K562 (cell line): ENCODE data around the gene RIPPLY3. TPM values are rescaled to one million over a fixed set of nuclear protein-coding genes. Genes with fewer than 3 reads are reported as not detected.

Experiments used
- ATF1 ChIP-seq, 2 experiments: fragments of 450-650 bp in 1 of 2; IDR thresholded peaks; 2 replicates each; pipeline ENCODE4 v1.6.1; 2016; ENCODE audit warnings: missing compliant biosample characterization in 1 of 2, missing genetic modification characterization in 1 of 2
- GTF2E2 ChIP-seq: fragments of 200-800 bp; sonication (Bioruptor generic); IDR thresholded peaks from 2 replicates; pipeline ENCODE4 v1.6.1; 2016; ENCODE audit warnings: missing genetic modification characterization, missing compliant biosample characterization
- HDAC3 ChIP-seq: fragments of 450-650 bp; IDR thresholded peaks from 2 replicates; pipeline ENCODE4 v1.6.1; 2018; ENCODE audit warnings: borderline replicate concordance, mild to moderate bottlenecking, moderate library complexity; ENCODE audit not compliant: partially characterized antibody
- JUND ChIP-seq, 2 experiments: IDR thresholded peaks; 2 replicates in 1 of 2; 3 replicates in 1 of 2; pipeline ENCODE4 v1.6.1; 2011; ENCODE audit warnings: borderline replicate concordance in 2 of 2, low read depth in 2 of 2, low read length in 2 of 2, improper control_type of control experiment in 1 of 2, missing biosample characterization in 1 of 2, missing genetic modification characterization in 1 of 2, missing genetic modification reagents in 1 of 2
- KDM1A ChIP-seq, 2 experiments: fragments of 450-650 bp; IDR thresholded peaks; 2 replicates each; pipeline ENCODE4 v1.6.1; 2016; ENCODE audit warnings: mild to moderate bottlenecking in 2 of 2
- KLF6 ChIP-seq: fragments of 250-450 bp; sonication (Bioruptor Pico); IDR thresholded peaks from 2 replicates; pipeline ENCODE4 v1.4.0; 2020; ENCODE audit warnings: mild to moderate bottlenecking, moderate library complexity, borderline replicate concordance
- MIER1 ChIP-seq: fragments of 450-650 bp; IDR thresholded peaks from 2 replicates; pipeline ENCODE4 v1.6.1; 2016; ENCODE audit warnings: antibody characterized with exemption, mild to moderate bottlenecking, low read depth
- NFXL1 ChIP-seq: fragments of 450-650 bp; formaldehyde crosslinking; IDR thresholded peaks from 2 replicates; pipeline ENCODE4 v1.4.0; 2021; ENCODE audit warnings: mild to moderate bottlenecking
- NR3C1 ChIP-seq: sonication (generic); formaldehyde crosslinking; IDR thresholded peaks from 2 replicates; pipeline ENCODE4 v1.8.1; 2022; ENCODE audit warnings: missing genetic modification reagents
- RUNX1 ChIP-seq: sonication (generic); IDR thresholded peaks from 2 replicates; pipeline ENCODE4 v1.6.1; 2016; ENCODE audit warnings: antibody characterized with exemption, low read depth
- SIRT6 ChIP-seq: IDR thresholded peaks from one replicate; pipeline ENCODE4 v1.6.1; 2012; ENCODE audit warnings: low read depth, mild to moderate bottlenecking, control low read depth, inconsistent platforms, low read length, moderate library complexity
- ZC3H8 ChIP-seq: fragments of 450-650 bp; IDR thresholded peaks from 2 replicates; pipeline ENCODE4 v1.6.1; 2017
- ZNF253 ChIP-seq: fragments of 250-450 bp; sonication (Bioruptor Pico); conservative IDR thresholded peaks from 2 replicates; pipeline ENCODE4 v1.6.1; 2021; ENCODE audit warnings: mild to moderate bottlenecking
- polyA plus RNA-seq, 8 experiments: library from polyadenylated mRNA; depleted of rRNA in 4 of 8; stranded (reverse) in 5 of 8; unstranded in 3 of 8; fragments of >200 nt; fragmentation: Nextera tagmentation in 2 of 8; fragmentation: Illumina TruSeq in 1 of 8; extraction: Ambion mirVana in 2 of 8; extraction: Trizol in 1 of 8; gene quantifications; 2 replicates each; pipeline versions ENCODE4 v1.2.1 to v1.2.3, GENCODE V29; 2011 to 2014; ENCODE audit warnings: inconsistent platforms in 1 of 8, missing spikeins in 1 of 8
- total RNA-seq, 7 experiments: library from RNA; depleted of rRNA in 6 of 7; stranded (reverse); fragments of >200 nt in 6 of 7; fragmentation: Illumina TruSeq in 2 of 7; extraction: Trizol in 2 of 7; gene quantifications; 2 replicates each; pipeline versions ENCODE4 v1.2.1 to v1.2.3, GENCODE V29; 2011 to 2021; ENCODE audit warnings: low replicate concordance in 1 of 7
- TF ChIP-seq, protein P1 (sequence below): sonication (generic); formaldehyde crosslinking; IDR thresholded peaks from 2 replicates; pipeline ENCODE4 v1.8.1; 2023; ENCODE audit warnings: mild to moderate bottlenecking, missing genetic modification reagents
- TF ChIP-seq, protein P2 (sequence below), 2 experiments: fragments of 450-650 bp in 1 of 2; sonication (generic) in 1 of 2; formaldehyde crosslinking in 1 of 2; IDR thresholded peaks in 1 of 2; conservative IDR thresholded peaks in 1 of 2; 2 replicates each; pipeline versions ENCODE4 v1.6.1 to v1.8.1; 2016 to 2023; ENCODE audit warnings: mild to moderate bottlenecking in 2 of 2, moderate library complexity in 2 of 2, inconsistent platforms in 1 of 2, missing genetic modification reagents in 1 of 2
- TF ChIP-seq, protein P3 (sequence below): IDR thresholded peaks from 3 replicates; pipeline ENCODE4 v1.6.1; 2011; ENCODE audit warnings: borderline replicate concordance, mild to moderate bottlenecking; ENCODE audit not compliant: insufficient read length, insufficient read depth
- TF ChIP-seq, protein P4 (sequence below), 2 experiments: fragments of 450-650 bp; IDR thresholded peaks; 2 replicates each; pipeline ENCODE4 v1.6.1; 2016; ENCODE audit warnings: mild to moderate bottlenecking in 2 of 2, borderline replicate concordance in 1 of 2, low read depth in 1 of 2, moderate library complexity in 1 of 2

The RIPPLY3 gene
- total and polyA plus RNA-seq, 9 of the 15 experiments (the other 6 are each of a cell fraction or from before 2014, with no cell fraction given) = not detected

DNA sequence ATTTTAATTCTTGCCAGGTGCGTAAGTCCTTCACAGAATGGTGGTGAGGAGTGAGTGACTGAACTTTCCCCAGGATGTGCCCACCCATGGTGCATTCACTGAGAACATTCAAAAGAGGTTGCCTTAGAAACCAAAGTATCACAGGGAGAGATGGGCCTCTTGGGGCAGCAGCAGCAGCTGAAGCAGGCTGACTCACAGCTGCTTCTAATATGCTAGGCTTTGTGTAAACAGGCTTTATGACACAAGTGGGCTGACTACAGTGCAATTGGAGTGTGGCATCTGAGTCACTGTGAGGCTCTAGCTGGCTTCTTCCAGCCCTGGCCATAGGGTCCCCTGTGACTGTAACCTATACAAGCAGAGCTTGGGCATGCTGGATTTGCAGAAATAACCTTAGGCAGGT lies 53.8 kb downstream of the RIPPLY3 start (continued):
- TF ChIP-seq JUND (IDR thresholded peaks at IDR 0.05; ENCODE audit: borderline replicate concordance, low read depth, low read length) (peak; percentile 70), JUND (tag; IDR thresholded peaks at IDR 0.05; ENCODE audit: borderline replicate concordance, low read depth, low read length) (peak; percentile 65; the same call in 1 of the 3 replicates), MIER1 (no peak), SIRT6 (no peak), NFXL1 (CRISPR knock-in tag) (no peak), GTF2E2 (tag) (no peak), ZNF253 (no peak), NR3C1 (CRISPR knock-in tag) (no peak), KDM1A (IDR thresholded peaks at IDR 0.05) (no peak), RUNX1 (no peak), HDAC3 (no peak), KLF6 (CRISPR knock-in tag) (no peak), ATF1 (CRISPR knock-in tag; IDR thresholded peaks at IDR 0.05) (no peak), ATF1 (tag; IDR thresholded peaks at IDR 0.05) (no peak), ZC3H8 (no peak)
- TF ChIP-seq, protein P1, sequence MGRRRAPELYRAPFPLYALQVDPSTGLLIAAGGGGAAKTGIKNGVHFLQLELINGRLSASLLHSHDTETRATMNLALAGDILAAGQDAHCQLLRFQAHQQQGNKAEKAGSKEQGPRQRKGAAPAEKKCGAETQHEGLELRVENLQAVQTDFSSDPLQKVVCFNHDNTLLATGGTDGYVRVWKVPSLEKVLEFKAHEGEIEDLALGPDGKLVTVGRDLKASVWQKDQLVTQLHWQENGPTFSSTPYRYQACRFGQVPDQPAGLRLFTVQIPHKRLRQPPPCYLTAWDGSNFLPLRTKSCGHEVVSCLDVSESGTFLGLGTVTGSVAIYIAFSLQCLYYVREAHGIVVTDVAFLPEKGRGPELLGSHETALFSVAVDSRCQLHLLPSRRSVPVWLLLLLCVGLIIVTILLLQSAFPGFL (CRISPR knock-in tag) = no peak
- TF ChIP-seq, protein P2, sequence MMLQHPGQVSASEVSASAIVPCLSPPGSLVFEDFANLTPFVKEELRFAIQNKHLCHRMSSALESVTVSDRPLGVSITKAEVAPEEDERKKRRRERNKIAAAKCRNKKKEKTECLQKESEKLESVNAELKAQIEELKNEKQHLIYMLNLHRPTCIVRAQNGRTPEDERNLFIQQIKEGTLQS (IDR thresholded peaks at IDR 0.05) = peak; percentile 79
- TF ChIP-seq, protein P2 (CRISPR knock-in tag; conservative IDR thresholded peaks at IDR 0.05) = no peak
- TF ChIP-seq, protein P3, sequence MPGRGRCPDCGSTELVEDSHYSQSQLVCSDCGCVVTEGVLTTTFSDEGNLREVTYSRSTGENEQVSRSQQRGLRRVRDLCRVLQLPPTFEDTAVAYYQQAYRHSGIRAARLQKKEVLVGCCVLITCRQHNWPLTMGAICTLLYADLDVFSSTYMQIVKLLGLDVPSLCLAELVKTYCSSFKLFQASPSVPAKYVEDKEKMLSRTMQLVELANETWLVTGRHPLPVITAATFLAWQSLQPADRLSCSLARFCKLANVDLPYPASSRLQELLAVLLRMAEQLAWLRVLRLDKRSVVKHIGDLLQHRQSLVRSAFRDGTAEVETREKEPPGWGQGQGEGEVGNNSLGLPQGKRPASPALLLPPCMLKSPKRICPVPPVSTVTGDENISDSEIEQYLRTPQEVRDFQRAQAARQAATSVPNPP = no peak
- TF ChIP-seq, protein P4, sequence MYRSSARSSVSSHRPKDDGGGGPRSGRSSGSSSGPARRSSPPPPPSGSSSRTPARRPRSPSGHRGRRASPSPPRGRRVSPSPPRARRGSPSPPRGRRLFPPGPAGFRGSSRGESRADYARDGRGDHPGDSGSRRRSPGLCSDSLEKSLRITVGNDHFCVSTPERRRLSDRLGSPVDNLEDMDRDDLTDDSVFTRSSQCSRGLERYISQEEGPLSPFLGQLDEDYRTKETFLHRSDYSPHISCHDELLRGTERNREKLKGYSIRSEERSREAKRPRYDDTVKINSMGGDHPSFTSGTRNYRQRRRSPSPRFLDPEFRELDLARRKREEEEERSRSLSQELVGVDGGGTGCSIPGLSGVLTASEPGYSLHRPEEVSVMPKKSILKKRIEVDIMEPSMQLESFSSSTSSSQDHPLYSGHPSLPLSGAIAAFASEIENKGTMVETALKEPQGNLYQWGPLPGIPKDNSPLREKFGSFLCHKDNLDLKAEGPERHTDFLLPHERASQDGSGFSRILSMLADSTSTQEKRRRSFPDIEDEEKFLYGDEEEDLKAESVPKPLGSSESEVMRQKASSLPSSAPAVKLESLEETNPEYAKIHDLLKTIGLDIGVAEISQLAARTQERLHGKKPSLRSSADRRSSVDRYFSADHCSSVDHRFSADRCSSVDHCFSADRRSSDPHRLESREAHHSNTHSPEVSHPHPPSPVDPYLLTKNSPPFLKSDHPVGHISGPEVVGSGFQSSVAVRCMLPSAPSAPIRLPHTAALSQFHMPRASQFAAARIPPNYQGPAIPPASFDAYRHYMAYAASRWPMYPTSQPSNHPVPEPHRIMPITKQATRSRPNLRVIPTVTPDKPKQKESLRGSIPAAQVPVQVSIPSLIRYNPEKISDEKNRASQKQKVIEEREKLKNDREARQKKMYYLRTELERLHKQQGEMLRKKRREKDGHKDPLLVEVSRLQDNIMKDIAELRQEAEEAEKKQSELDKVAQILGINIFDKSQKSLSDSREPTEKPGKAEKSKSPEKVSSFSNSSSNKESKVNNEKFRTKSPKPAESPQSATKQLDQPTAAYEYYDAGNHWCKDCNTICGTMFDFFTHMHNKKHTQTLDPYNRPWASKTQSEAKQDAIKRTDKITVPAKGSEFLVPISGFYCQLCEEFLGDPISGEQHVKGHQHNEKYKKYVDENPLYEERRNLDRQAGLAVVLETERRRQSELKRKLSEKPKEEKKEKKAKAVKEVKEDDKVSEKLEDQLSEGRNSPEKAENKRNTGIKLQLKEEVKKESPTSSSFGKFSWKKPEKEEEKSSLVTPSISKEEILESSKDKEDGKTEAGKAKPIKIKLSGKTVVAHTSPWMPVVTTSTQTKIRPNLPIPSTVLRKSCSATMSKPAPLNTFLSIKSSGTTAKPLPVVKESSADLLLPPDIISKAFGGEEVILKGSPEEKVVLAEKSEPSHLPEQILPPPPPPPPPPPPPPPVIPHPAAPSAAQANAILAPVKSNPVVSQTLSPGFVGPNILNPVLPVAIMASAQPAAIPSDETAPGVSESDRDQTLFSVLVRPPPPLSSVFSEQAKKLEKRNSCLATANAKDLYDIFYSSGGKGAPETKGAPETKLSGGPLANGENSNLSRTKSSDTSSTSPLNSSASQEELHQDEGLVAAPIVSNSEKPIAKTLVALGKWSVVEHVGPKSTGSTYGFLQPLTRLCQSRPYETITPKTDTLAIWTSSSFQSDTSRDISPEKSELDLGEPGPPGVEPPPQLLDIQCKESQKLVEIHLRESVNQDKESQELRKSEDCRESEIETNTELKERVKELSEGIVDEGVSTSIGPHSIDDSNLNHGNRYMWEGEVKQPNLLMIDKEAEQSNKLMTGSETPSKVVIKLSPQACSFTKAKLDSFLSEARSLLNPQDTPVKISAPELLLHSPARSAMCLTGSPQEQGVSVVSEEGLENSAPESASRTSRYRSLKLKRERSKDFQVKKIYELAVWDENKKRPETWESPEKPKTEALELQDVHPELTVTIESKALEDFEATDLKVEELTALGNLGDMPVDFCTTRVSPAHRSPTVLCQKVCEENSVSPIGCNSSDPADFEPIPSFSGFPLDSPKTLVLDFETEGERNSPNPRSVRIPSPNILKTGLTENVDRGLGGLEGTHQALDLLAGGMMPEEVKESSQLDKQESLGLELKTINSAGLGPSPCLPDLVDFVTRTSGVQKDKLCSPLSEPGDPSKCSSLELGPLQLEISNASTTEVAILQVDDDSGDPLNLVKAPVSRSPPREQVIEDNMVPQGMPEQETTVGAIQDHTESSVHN (IDR thresholded peaks at IDR 0.05; ENCODE audit: borderline replicate concordance in 1 of 2, low read depth in 1 of 2) = no peak
